Astrocyte (in vitro differentiated cells and primary cell): ENCODE data around the gene RALB.
"Not testable (repeated sequence)": the region's sequence is repeated elsewhere in the genome, so short reads cannot be mapped to it uniquely, and the experiment has no call there.

Source experiments
- EZH2 ChIP-seq: IDR thresholded peaks from 2 replicates; pipeline ENCODE4 v1.6.1; 2012; ENCODE audit warnings: mild to moderate bottlenecking, low read length, inconsistent platforms; ENCODE audit not compliant: insufficient read depth
- TF ChIP-seq, protein P1 (sequence below): IDR thresholded peaks from 2 replicates; pipeline ENCODE4 v1.5.1; 2011; ENCODE audit warnings: low read depth, mild to moderate bottlenecking, inconsistent platforms, low read length, moderate library complexity; ENCODE audit not compliant: insufficient read depth

GRCh38 chr2:120320887-120321556 lies 68.4 kb downstream of the RALB start:
- TF ChIP-seq EZH2, result not testable (repeated sequence)
- TF ChIP-seq, protein P1, sequence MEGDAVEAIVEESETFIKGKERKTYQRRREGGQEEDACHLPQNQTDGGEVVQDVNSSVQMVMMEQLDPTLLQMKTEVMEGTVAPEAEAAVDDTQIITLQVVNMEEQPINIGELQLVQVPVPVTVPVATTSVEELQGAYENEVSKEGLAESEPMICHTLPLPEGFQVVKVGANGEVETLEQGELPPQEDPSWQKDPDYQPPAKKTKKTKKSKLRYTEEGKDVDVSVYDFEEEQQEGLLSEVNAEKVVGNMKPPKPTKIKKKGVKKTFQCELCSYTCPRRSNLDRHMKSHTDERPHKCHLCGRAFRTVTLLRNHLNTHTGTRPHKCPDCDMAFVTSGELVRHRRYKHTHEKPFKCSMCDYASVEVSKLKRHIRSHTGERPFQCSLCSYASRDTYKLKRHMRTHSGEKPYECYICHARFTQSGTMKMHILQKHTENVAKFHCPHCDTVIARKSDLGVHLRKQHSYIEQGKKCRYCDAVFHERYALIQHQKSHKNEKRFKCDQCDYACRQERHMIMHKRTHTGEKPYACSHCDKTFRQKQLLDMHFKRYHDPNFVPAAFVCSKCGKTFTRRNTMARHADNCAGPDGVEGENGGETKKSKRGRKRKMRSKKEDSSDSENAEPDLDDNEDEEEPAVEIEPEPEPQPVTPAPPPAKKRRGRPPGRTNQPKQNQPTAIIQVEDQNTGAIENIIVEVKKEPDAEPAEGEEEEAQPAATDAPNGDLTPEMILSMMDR, result not testable (repeated sequence)
